B cell (primary cell): Measurements from ENCODE around the gene TBC1D22B. TPM values are rescaled to one million over a fixed set of nuclear protein-coding genes. Genes with fewer than 3 reads are reported as not detected.

Experiments
- ATAC-seq: fragments of 200-7000 bp; cut with Tn5 transposase; one replicate; pipeline ENCODE4 v1.10.0; 2021; ENCODE audit warnings: low read depth, mild to moderate bottlenecking, moderate number of reproducible peaks, moderate library complexity
- CTCF ChIA-PET: fragments of 350-600 bp; sonication (Branson Sonifier 250); formaldehyde crosslinking; loops from one replicate; lab custom pipeline; 2021; ENCODE audit warnings: antibody characterized with exemption, inconsistent platforms; lab: Charles Lee
- POLR2A ChIA-PET: fragments of 350-600 bp; sonication (Branson Sonifier 250); formaldehyde crosslinking; loops from one replicate; lab custom pipeline; 2021; ENCODE audit warnings: antibody characterized with exemption; lab: Charles Lee
- DNase-seq: peaks from one replicate; pipeline ENCODE4 v3.0.0; 2013
- H2AFZ ChIP-seq: 2 replicates; pipeline ENCODE4 v1.6.1; 2012; ENCODE audit warnings: mild to moderate bottlenecking, low read depth, low read length; ENCODE audit not compliant: insufficient read depth, poor library complexity, severe bottlenecking
- H3K27ac ChIP-seq, 2 donors: 1 replicate in 1 of 2; 2 replicates in 1 of 2; pipeline ENCODE4 v1.5.1; 2012 to 2013; ENCODE audit warnings: low read length in 2 of 2, mild to moderate bottlenecking in 2 of 2, moderate library complexity in 1 of 2
- H3K27me3 ChIP-seq, 4 experiments: fragments of 200-600 bp in 1 of 4; sonication (generic) in 1 of 4; replicated peaks in 1 of 4; 1 replicate in 2 of 4; 2 replicates in 2 of 4; pipeline versions ENCODE4 v1.6.1 to v1.7.0; 2013 to 2016; ENCODE audit warnings: low read length in 3 of 4, mild to moderate bottlenecking in 2 of 4, mixed read lengths in 1 of 4, moderate library complexity in 1 of 4; ENCODE audit not compliant: insufficient read depth in 4 of 4, control insufficient read depth in 3 of 4; ENCODE audit errors: control extremely low read depth in 1 of 4
- H3K36me3 ChIP-seq, 2 experiments: replicated peaks in 1 of 2; 1 replicate in 1 of 2; 2 replicates in 1 of 2; pipeline versions ENCODE4 v1.6.1 to v1.7.1; 2013; ENCODE audit warnings: low read length in 1 of 2; ENCODE audit not compliant: insufficient read depth in 2 of 2, control insufficient read depth in 1 of 2; ENCODE audit errors: control extremely low read depth in 1 of 2, extremely low read depth in 1 of 2
- H3K4me1 ChIP-seq, 2 donors: fragments of 200-600 bp in 1 of 2; sonication (generic) in 1 of 2; 1 replicate in 1 of 2; 2 replicates in 1 of 2; pipeline versions ENCODE4 v1.5.1 to v1.6.1; 2013 to 2017; ENCODE audit warnings: low read length in 2 of 2; ENCODE audit not compliant: control insufficient read depth in 2 of 2, insufficient read depth in 2 of 2
- H3K4me2 ChIP-seq: replicated peaks from 2 replicates; pipeline ENCODE3; 2012; ENCODE audit warnings: mild to moderate bottlenecking, low read depth, low read length; ENCODE audit not compliant: poor library complexity, severe bottlenecking
- H3K4me3 ChIP-seq, 5 experiments: fragments of 200-600 bp in 1 of 5; sonication (generic) in 1 of 5; 1 replicate in 3 of 5; 2 replicates in 2 of 5; pipeline versions ENCODE4 v1.5.1 to v1.7.0; 2011 to 2016; ENCODE audit warnings: low read length in 4 of 5, mild to moderate bottlenecking in 4 of 5, low read depth in 2 of 5, control low read depth in 1 of 5, moderate library complexity in 1 of 5; ENCODE audit not compliant: insufficient read depth in 1 of 5; ENCODE audit errors: control extremely low read depth in 1 of 5, extremely low read depth in 1 of 5
- H3K79me2 ChIP-seq: fragments of 200-600 bp; sonication (generic); one replicate; pipeline ENCODE4 v1.6.0; 2016; ENCODE audit warnings: low read length; ENCODE audit not compliant: control insufficient read depth, insufficient read depth
- H3K9ac ChIP-seq: fragments of 200-600 bp; sonication (generic); 2 replicates; pipeline ENCODE4 v1.6.1; 2017; ENCODE audit warnings: mild to moderate bottlenecking, low read length, moderate library complexity
- H3K9me3 ChIP-seq, 3 donors: one replicate each; pipeline versions ENCODE4 v1.6.1 to v1.7.1; 2013; ENCODE audit warnings: low read length in 2 of 3; ENCODE audit not compliant: control insufficient read depth in 2 of 3, insufficient read depth in 1 of 3; ENCODE audit errors: control extremely low read depth in 1 of 3
- H4K20me1 ChIP-seq: 2 replicates; pipeline ENCODE4 v1.6.0; 2012; ENCODE audit warnings: mild to moderate bottlenecking, low read length; ENCODE audit not compliant: insufficient read depth, control insufficient read depth, poor library complexity, severe bottlenecking
- H3K27ac Mint-ChIP-seq: one replicate; pipeline ENCODE4 v1.8.0; 2021; ENCODE audit warnings: mixed read lengths
- H3K27me3 Mint-ChIP-seq: one replicate; pipeline ENCODE4 v1.8.0; 2021; ENCODE audit warnings: mixed read lengths
- H3K4me1 Mint-ChIP-seq: one replicate; pipeline ENCODE4 v1.8.0; 2021; ENCODE audit warnings: mixed read lengths
- H3K4me3 Mint-ChIP-seq: one replicate; pipeline ENCODE4 v1.8.0; 2021; ENCODE audit warnings: mixed read lengths
- H3K9me3 Mint-ChIP-seq: one replicate; pipeline ENCODE4 v1.8.0; 2022; ENCODE audit warnings: mixed read lengths; ENCODE audit not compliant: insufficient read depth
- CTCF ChIP-seq: fragments of 200-600 bp; IDR thresholded peaks from one replicate; pipeline ENCODE4 v1.8.0; 2022; ENCODE audit warnings: antibody characterized with exemption, mild to moderate bottlenecking
- EZH2 ChIP-seq: IDR thresholded peaks from 2 replicates; pipeline ENCODE4 v1.6.1; 2012; ENCODE audit warnings: borderline replicate concordance, low read depth, mild to moderate bottlenecking, moderate library complexity, low read length; ENCODE audit not compliant: insufficient read depth, poor library complexity, severe bottlenecking
- WGBS: methylation state at CpG from one replicate; pipeline ENCODE4 v1.1.5; 2013; ENCODE audit warnings: missing lambda C conversion rate; ENCODE audit not compliant: insufficient coverage; 5-methylcytosine and 5-hydroxymethylcytosine counted together
- intact Hi-C: fragments of 100-400 bp; cut with micrococcal nuclease; formaldehyde crosslinking; loops from one replicate; pipeline ENCODE4 v1.10.0; 2022
- polyA plus RNA-seq: library from polyadenylated mRNA; depleted of rRNA; stranded (reverse); fragments of >200 nt; gene quantifications from 2 replicates; pipeline ENCODE4 v1.2.3, GENCODE V29; 2012
- total RNA-seq, 2 donors: library from RNA; stranded (reverse); fragments of 120-200 nt in 1 of 2; gene quantifications; 1 replicate in 1 of 2; 2 replicates in 1 of 2; pipeline versions ENCODE4 v1.2.3 to v1.2.4, GENCODE V29; 2013 to 2022

Gene TBC1D22B
- total and polyA plus RNA-seq, 2 donors (not counting 1 experiment from before 2014, with no cell fraction given) = 5.1 to 12.5 TPM

- H3K9ac ChIP-seq = no peak overlapping the region
- Mint-ChIP-seq H3K27ac (no peak overlapping the region), H3K4me1 (no peaks in the 10 kb centered on the region), H3K4me3 (no peak overlapping the region), H3K27me3 (no peaks in the 10 kb centered on the region), H3K9me3 (no peaks in the 10 kb centered on the region)
- no CpG with 5 or more reads among the region's 6 CpGs for WGBS
- H3K27me3 ChIP-seq = no peaks in the 10 kb centered on the region
- no peak overlapping the region for H2AFZ ChIP-seq
- no peak overlapping the region for H3K4me2 ChIP-seq
- H3K4me3 ChIP-seq = no peak overlapping the region
- H3K36me3 ChIP-seq = no peaks in the 10 kb centered on the region
- no peaks in the 10 kb centered on the region for H3K79me2 ChIP-seq
- intact Hi-C loops = no loop called here
- no peak overlapping the region for H3K27ac ChIP-seq
- no peaks in the 10 kb centered on the region for H4K20me1 ChIP-seq
- DNase-seq = no peak
- CTCF ChIA-PET = no interaction called here
- H3K9me3 ChIP-seq = no peaks in the 10 kb centered on the region
- no peak for ATAC-seq
- H3K4me1 ChIP-seq = no peaks in the 10 kb centered on the region
- POLR2A ChIA-PET = no interaction called here
- no peak for TF ChIP-seq CTCF
- TF ChIP-seq EZH2 = no peak
Observed at GRCh38 chr6:37230104-37230503, 27.5 kb upstream of the TBC1D22B start.

GRCh38 chr6:37232430-37233017, 25.0 kb upstream of the TBC1D22B start:
- Histone ChIP-seq H3K27me3 (no peaks in the 10 kb centered on the region), H3K36me3 (no peaks in the 10 kb centered on the region), H3K4me2 (no peak overlapping the region), H3K9me3 (no peaks in the 10 kb centered on the region), H4K20me1 (no peaks in the 10 kb centered on the region), H3K27ac (no peak overlapping the region), H3K4me1 (no peaks in the 10 kb centered on the region), H3K4me3 (no peak overlapping the region), H2AFZ (no peak overlapping the region), H3K79me2 (no peaks in the 10 kb centered on the region), H3K9ac (no peak overlapping the region)
- Mint-ChIP-seq H3K4me1 (no peaks in the 10 kb centered on the region), H3K27me3 (no peaks in the 10 kb centered on the region), H3K9me3 (no peaks in the 10 kb centered on the region), H3K4me3 (no peak overlapping the region), H3K27ac (no peak overlapping the region)
- DNase-seq (no peak), ATAC-seq (no peak)
- 91% methylated on average over 5 of the region's 5 CpGs for WGBS
- ChIA-PET CTCF (no interaction called here), POLR2A (no interaction called here)
- no peak for TF ChIP-seq CTCF
- intact Hi-C loops = no loop called here
